HepG2 (cell line): ENCODE measurements around the gene MYO5A. TPM values are rescaled to one million over a fixed set of nuclear protein-coding genes. Genes with fewer than 3 reads are reported as not detected.

ENCODE experiments used
- CAMTA2 ChIP-seq: sonication (generic); formaldehyde crosslinking; IDR thresholded peaks from 2 replicates; pipeline ENCODE4 v1.4.0; 2020; ENCODE audit warnings: mild to moderate bottlenecking, missing genetic modification reagents, borderline replicate concordance
- HIVEP1 ChIP-seq: sonication (generic); formaldehyde crosslinking; IDR thresholded peaks from 2 replicates; pipeline ENCODE4 v1.4.0; 2020; ENCODE audit warnings: mild to moderate bottlenecking, missing genetic modification reagents
- KMT2A ChIP-seq: sonication (generic); formaldehyde crosslinking; IDR thresholded peaks from 2 replicates; pipeline ENCODE4 v1.4.0; 2020; ENCODE audit warnings: missing genetic modification reagents
- NFYB ChIP-seq: sonication (generic); formaldehyde crosslinking; IDR thresholded peaks from 2 replicates; pipeline ENCODE4 v1.4.0; 2020; ENCODE audit warnings: missing genetic modification reagents
- POLR2A ChIP-seq, 2 experiments: IDR thresholded peaks; 2 replicates each; pipeline ENCODE4 v1.6.1; 2011; ENCODE audit warnings: low read depth in 2 of 2, low read length in 2 of 2, mild to moderate bottlenecking in 1 of 2, moderate library complexity in 1 of 2; ENCODE audit not compliant: insufficient read depth in 1 of 2
- PTBP1 ChIP-seq: fragments of 200-400 bp; formaldehyde crosslinking; IDR thresholded peaks from 2 replicates; pipeline ENCODE4 v1.6.1; 2018; ENCODE audit warnings: low read length, low read depth; ENCODE audit not compliant: poor library complexity, severe bottlenecking
- SAP130 ChIP-seq: IDR thresholded peaks from 2 replicates; pipeline ENCODE4 v1.6.1; 2016; ENCODE audit warnings: low read depth
- SMAD9 ChIP-seq: sonication (generic); formaldehyde crosslinking; IDR thresholded peaks from 2 replicates; pipeline ENCODE4 v1.5.1; 2020; ENCODE audit warnings: mild to moderate bottlenecking, missing genetic modification reagents
- SP1 ChIP-seq, 2 experiments: fragments of 450-650 bp in 1 of 2; sonication (generic) in 1 of 2; formaldehyde crosslinking in 1 of 2; IDR thresholded peaks; 2 replicates each; pipeline versions ENCODE4 v1.4.0 to v1.6.1; 2016 to 2020; ENCODE audit warnings: missing genetic modification reagents in 1 of 2
- SRY ChIP-seq: sonication (generic); formaldehyde crosslinking; IDR thresholded peaks from 2 replicates; pipeline ENCODE4 v1.8.0; 2022; ENCODE audit warnings: mild to moderate bottlenecking, missing genetic modification reagents
- WIZ ChIP-seq: sonication (generic); formaldehyde crosslinking; IDR thresholded peaks from 2 replicates; pipeline ENCODE4 v1.5.1; 2020; ENCODE audit warnings: mild to moderate bottlenecking, missing genetic modification reagents
- ZEB1 ChIP-seq: IDR thresholded peaks from 2 replicates; pipeline ENCODE4 v1.6.1; 2012; ENCODE audit warnings: mild to moderate bottlenecking, low read depth, inconsistent platforms; ENCODE audit not compliant: insufficient replicate concordance
- ZIK1 ChIP-seq: sonication (generic); formaldehyde crosslinking; IDR thresholded peaks from 2 replicates; pipeline ENCODE4 v1.5.0; 2020; ENCODE audit warnings: mild to moderate bottlenecking, low read depth, missing genetic modification reagents, borderline replicate concordance
- ZMAT3 ChIP-seq: sonication (generic); formaldehyde crosslinking; conservative IDR thresholded peaks from 2 replicates; pipeline ENCODE4 v1.7.0; 2021; ENCODE audit warnings: missing genetic modification reagents
- ZNF282 ChIP-seq: fragments of 450-650 bp; IDR thresholded peaks from 2 replicates; pipeline ENCODE4 v1.6.1; 2018; ENCODE audit not compliant: partially characterized antibody
- ZNF501 ChIP-seq: sonication (generic); formaldehyde crosslinking; IDR thresholded peaks from 2 replicates; pipeline ENCODE4 v1.5.1; 2020; ENCODE audit warnings: mild to moderate bottlenecking, moderate library complexity, missing genetic modification reagents
- ZNF768 ChIP-seq: sonication (generic); formaldehyde crosslinking; IDR thresholded peaks from 2 replicates; pipeline ENCODE4 v1.4.0; 2020; ENCODE audit warnings: missing genetic modification reagents
- ZNF776 ChIP-seq: sonication (generic); formaldehyde crosslinking; IDR thresholded peaks from 2 replicates; pipeline ENCODE4 v1.4.0; 2020; ENCODE audit warnings: mild to moderate bottlenecking, missing genetic modification reagents
- ZSCAN21 ChIP-seq: sonication (generic); formaldehyde crosslinking; IDR thresholded peaks from 2 replicates; pipeline ENCODE4 v1.8.0; 2022; ENCODE audit warnings: mild to moderate bottlenecking, missing genetic modification reagents, moderate library complexity, borderline replicate concordance
- polyA plus RNA-seq, 8 experiments: library from polyadenylated mRNA; depleted of rRNA in 3 of 8; stranded (reverse) in 7 of 8; unstranded in 1 of 8; fragments of >200 nt; fragmentation: Illumina TruSeq in 4 of 8; extraction: Trizol in 4 of 8; gene quantifications; 2 replicates each; pipeline versions ENCODE4 v1.2.1 to v1.2.3, GENCODE V29; 2011 to 2016; ENCODE audit warnings: low read depth in 4 of 8, missing spikeins in 1 of 8, mixed read lengths in 1 of 8; ENCODE audit not compliant: insufficient read depth in 1 of 8
- total RNA-seq, 5 experiments: library from RNA; depleted of rRNA; stranded (reverse); fragments of >200 nt; fragmentation: Illumina TruSeq; extraction: Trizol; gene quantifications; 2 replicates each; pipeline ENCODE4 v1.2.3, GENCODE V29; 2016; ENCODE audit warnings: low read depth in 1 of 5
- TF ChIP-seq, protein P1 (sequence below): sonication (generic); formaldehyde crosslinking; IDR thresholded peaks from 2 replicates; pipeline ENCODE4 v1.5.1; 2020; ENCODE audit warnings: missing genetic modification reagents, mild to moderate bottlenecking, borderline replicate concordance
- TF ChIP-seq, protein P2 (sequence below): sonication (generic); formaldehyde crosslinking; conservative IDR thresholded peaks from 2 replicates; pipeline ENCODE4 v1.8.0; 2022; ENCODE audit warnings: mild to moderate bottlenecking, moderate library complexity, missing genetic modification reagents
- TF ChIP-seq, protein P3 (sequence below): sonication (generic); formaldehyde crosslinking; IDR thresholded peaks from 2 replicates; pipeline ENCODE4 v1.4.0; 2020; ENCODE audit warnings: missing genetic modification reagents
- TF ChIP-seq, protein P4 (sequence below): sonication (generic); formaldehyde crosslinking; IDR thresholded peaks from 2 replicates; pipeline ENCODE4 v1.8.0; 2022; ENCODE audit warnings: mild to moderate bottlenecking, missing genetic modification reagents, borderline replicate concordance

Gene MYO5A
- total and polyA plus RNA-seq, 2 of the 13 experiments (the other 11 are each of a cell fraction or from before 2014, with no cell fraction given): 2.8 to 4.8 TPM

DNA sequence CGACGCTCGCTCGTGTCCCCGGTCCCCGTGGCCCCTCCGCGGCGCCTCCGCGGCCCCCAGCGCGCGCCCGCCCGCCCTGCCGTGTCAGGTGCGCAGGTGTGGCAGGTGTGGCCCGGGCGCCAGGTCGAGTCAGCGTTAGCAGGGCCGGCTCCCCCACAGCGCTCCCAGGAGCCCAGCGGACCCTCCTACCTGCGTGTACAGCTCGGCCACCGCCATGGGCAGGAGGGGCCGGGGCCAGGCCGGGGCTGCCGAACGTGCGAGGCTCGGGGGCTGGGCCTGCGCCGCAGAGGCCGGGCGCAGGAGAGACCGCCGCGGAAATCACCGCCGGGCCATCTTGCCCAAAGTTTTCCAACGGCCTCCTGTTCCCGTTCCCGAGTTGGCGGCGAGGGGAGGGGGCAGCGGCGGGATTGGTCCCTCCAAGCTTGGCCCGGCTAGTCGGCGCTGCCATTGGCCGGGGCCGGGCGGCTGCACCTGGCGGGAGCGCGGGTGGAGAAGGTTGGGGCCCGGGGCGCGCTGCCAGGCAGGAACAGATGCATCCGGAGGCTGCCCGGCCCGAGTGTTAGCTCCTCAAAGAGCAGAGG lies 233.2 kb downstream of the MYO5A start, which contains the start of gene MYO5C (continued):
- no peak for TF ChIP-seq ZIK1 (CRISPR knock-in tag)
- TF ChIP-seq PTBP1: no peak
- no peak for TF ChIP-seq CAMTA2 (CRISPR knock-in tag)
- no peak for TF ChIP-seq SP1 (IDR thresholded peaks at IDR 0.05)
- TF ChIP-seq SP1 (CRISPR knock-in tag; IDR thresholded peaks at IDR 0.05): peak; percentile 18; the same call in 1 of the 2 replicates
- TF ChIP-seq POLR2A (IDR thresholded peaks at IDR 0.05; ENCODE audit: insufficient read depth in 1 of 2, low read depth in 2 of 2, low read length in 2 of 2): peak; percentile 70 to 71
- TF ChIP-seq, protein P1, sequence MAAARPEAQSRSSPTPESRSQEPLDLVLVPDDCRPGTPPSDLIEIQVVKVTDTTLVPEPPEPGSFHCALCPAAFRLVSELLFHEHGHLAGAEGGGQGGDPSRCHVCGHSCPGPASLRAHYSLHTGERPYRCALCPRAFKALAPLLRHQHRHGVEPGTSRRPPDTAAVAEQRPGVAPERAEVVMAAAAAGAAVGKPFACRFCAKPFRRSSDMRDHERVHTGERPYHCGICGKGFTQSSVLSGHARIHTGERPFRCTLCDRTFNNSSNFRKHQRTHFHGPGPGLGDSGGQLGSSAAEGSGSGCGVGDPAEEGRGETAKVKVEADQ: 0 out of 2 replicates have a peak, but pooled peaks have one; percentile 52
- TF ChIP-seq ZSCAN21: peak; percentile 63
- TF ChIP-seq, protein P2, sequence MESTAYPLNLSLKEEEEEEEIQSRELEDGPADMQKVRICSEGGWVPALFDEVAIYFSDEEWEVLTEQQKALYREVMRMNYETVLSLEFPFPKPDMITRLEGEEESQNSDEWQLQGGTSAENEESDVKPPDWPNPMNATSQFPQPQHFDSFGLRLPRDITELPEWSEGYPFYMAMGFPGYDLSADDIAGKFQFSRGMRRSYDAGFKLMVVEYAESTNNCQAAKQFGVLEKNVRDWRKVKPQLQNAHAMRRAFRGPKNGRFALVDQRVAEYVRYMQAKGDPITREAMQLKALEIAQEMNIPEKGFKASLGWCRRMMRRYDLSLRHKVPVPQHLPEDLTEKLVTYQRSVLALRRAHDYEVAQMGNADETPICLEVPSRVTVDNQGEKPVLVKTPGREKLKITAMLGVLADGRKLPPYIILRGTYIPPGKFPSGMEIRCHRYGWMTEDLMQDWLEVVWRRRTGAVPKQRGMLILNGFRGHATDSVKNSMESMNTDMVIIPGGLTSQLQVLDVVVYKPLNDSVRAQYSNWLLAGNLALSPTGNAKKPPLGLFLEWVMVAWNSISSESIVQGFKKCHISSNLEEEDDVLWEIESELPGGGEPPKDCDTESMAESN (CRISPR knock-in tag): 0 out of 2 replicates have a peak, but pooled peaks have one; percentile 26
- TF ChIP-seq ZNF776 (CRISPR knock-in tag): peak; percentile 86; the same call in 1 of the 2 replicates
- peak; percentile 73 for TF ChIP-seq ZNF501 (CRISPR knock-in tag)
- 0 out of 2 replicates have a peak, but pooled peaks have one; percentile 39 for TF ChIP-seq SMAD9 (CRISPR knock-in tag)
- peak; percentile 64 for TF ChIP-seq SAP130 (CRISPR knock-in tag)
- peak; percentile 73; the same call in 1 of the 2 replicates for TF ChIP-seq SRY
- TF ChIP-seq WIZ (CRISPR knock-in tag): no peak
- no peak for TF ChIP-seq ZNF282
- TF ChIP-seq ZMAT3 (CRISPR knock-in tag): peak; percentile 91
- peak; percentile 76; the same call in 1 of the 2 replicates for TF ChIP-seq KMT2A
- TF ChIP-seq NFYB: peak; percentile 88
- peak; percentile 36; the same call in 1 of the 2 replicates for TF ChIP-seq ZNF768
- TF ChIP-seq, protein P3, sequence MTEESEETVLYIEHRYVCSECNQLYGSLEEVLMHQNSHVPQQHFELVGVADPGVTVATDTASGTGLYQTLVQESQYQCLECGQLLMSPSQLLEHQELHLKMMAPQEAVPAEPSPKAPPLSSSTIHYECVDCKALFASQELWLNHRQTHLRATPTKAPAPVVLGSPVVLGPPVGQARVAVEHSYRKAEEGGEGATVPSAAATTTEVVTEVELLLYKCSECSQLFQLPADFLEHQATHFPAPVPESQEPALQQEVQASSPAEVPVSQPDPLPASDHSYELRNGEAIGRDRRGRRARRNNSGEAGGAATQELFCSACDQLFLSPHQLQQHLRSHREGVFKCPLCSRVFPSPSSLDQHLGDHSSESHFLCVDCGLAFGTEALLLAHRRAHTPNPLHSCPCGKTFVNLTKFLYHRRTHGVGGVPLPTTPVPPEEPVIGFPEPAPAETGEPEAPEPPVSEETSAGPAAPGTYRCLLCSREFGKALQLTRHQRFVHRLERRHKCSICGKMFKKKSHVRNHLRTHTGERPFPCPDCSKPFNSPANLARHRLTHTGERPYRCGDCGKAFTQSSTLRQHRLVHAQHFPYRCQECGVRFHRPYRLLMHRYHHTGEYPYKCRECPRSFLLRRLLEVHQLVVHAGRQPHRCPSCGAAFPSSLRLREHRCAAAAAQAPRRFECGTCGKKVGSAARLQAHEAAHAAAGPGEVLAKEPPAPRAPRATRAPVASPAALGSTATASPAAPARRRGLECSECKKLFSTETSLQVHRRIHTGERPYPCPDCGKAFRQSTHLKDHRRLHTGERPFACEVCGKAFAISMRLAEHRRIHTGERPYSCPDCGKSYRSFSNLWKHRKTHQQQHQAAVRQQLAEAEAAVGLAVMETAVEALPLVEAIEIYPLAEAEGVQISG: peak; percentile 58
- TF ChIP-seq ZEB1: peak; percentile 89
- peak; percentile 54; the same call in 1 of the 2 replicates for TF ChIP-seq HIVEP1 (CRISPR knock-in tag)
- TF ChIP-seq, protein P4, sequence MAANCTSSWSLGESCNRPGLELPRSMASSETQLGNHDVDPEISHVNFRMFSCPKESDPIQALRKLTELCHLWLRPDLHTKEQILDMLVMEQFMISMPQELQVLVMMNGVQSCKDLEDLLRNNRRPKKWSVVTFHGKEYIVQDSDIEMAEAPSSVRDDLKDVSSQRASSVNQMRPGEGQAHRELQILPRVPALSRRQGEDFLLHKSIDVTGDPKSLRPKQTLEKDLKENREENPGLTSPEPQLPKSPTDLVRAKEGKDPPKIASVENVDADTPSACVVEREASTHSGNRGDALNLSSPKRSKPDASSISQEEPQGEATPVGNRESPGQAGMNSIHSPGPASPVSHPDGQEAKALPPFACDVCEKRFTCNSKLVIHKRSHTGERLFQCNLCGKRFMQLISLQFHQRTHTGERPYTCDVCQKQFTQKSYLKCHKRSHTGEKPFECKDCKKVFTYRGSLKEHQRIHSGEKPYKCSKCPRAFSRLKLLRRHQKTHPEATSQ (CRISPR knock-in tag): no peak
